GM12873 (cell line): ENCODE data around the gene LURAP1L.

Experiments used
- CTCF ChIP-seq: IDR thresholded peaks from 2 replicates; pipeline ENCODE4 v1.5.1; 2012; ENCODE audit warnings: low read depth, mild to moderate bottlenecking, moderate library complexity, low read length, control low read depth; ENCODE audit not compliant: insufficient read depth; ENCODE audit errors: missing control alignments

LURAP1L gene

GRCh38 chr9:12774861-12775678, at the start of gene LURAP1L:
Gene LURAP1L (plus strand): TSS chr9:12775020. CDS start chr9:12775716, 696 bp downstream.
- TF ChIP-seq CTCF: no peak

- TF ChIP-seq CTCF: no peak
These were observed 48.0 kb upstream of the LURAP1L start for GRCh38 chr9:12726795-12727194.

- no peak for TF ChIP-seq CTCF
These were observed 44.6 kb upstream of the LURAP1L start for GRCh38 chr9:12730198-12730597.

- TF ChIP-seq CTCF: no peak
These were observed 43.9 kb upstream of the LURAP1L start for GRCh38 chr9:12730927-12731326.

GRCh38 chr9:12732971-12733370, 41.8 kb upstream of the LURAP1L start:
- TF ChIP-seq CTCF: no peak

GRCh38 chr9:12735665-12736064, 39.2 kb upstream of the LURAP1L start:
- no peak for TF ChIP-seq CTCF

- no peak for TF ChIP-seq CTCF
These were observed 36.9 kb upstream of the LURAP1L start for GRCh38 chr9:12737871-12738270.
